Activated T-cell treated with anti-CD3 and anti-CD28 coated beads for 1 hour (primary cell): ENCODE results near the gene SKI.

Experiments
- DNase-seq: peaks from one replicate; pipeline ENCODE4 v3.0.0-alpha.2; 2020; ENCODE audit warnings: low read depth

The SKI gene

GRCh38 chr1:2228157-2228594 lies at the start of gene SKI:
Gene SKI, plus strand, starts transcription at chr1:2228319. Its CDS starts 448 bp downstream, at chr1:2228767.
- DNase-seq, result no peak

DNA sequence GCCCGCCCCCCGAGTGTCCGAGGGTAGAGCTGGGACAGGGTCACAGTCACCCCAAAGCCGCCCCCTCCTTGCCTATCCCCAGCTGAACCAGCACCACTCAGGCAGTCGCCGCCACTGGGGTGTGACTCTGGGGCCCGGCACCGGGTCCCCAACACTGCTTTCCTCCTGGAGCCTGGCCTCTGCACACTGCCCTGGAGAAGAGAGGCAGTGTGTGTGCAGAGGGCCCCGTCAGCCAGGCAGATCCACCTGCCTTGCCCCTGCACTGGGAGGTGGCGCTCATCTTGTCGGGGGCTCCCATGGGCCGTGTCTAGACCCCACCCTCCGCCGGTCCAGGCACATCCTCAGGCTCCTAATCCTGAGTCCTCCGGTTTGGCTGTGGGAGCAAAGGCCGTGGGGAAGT lies 49.2 kb upstream of the SKI start:
- no peak for DNase-seq

DNA sequence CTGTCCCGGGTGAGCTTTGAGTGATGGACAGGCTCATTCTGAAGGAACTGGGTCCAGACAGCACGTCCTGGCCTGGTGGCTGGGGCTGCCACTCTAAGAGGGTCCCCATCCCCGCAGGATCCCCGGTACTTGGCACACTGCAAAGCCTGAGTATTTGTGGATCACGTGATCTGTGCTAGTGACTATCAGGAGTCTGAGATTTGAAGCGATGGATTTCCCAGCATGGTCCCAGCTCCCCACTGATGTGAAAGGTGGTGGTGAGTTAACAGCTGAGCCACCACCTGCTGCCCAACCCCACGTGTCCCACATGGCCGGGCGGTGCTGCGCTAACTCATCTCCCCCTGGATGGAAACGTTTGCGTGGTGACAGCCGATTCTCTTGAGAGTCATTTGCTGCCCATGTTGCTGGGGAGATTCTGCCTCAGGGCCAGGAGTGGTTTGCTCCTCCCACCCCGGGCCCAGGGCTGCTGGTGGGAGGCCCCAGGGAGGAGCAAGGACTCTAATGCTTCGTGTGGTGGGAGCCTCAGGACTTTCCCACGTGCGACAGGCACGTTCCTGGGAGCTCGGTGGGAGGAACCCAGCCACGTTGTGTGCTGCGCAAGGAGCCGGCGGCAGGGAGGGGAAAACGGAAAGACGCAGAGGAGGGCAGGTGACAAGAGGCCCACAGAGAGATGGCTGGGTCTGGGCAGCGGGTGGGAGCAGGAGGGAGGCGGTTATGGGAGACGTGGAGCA lies 48.7 kb upstream of the SKI start:
- DNase-seq, result no peak

GRCh38 chr1:2180297-2181245 lies 47.5 kb upstream of the SKI start:
- DNase-seq, result no peak

DNA sequence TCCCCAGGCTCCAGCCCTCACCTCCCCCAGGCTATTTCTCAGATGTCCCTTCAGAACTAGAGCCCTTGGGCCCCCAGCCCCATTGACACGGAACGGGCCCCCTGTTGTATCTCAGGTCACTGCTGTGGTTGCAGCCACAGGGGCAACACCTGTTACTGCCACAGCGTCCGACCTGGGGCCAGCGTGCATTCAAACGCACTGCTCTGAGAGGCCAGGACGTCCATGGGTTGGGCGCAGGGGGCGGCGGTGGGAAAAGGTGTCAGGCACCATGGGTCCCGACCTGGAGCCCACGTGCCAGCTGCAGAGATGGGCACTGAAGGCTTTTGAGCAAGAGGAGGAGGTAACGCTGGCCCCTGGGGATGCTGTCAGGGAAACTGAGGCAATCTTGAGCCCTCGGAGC lies 46.8 kb upstream of the SKI start:
- DNase-seq, result no peak

DNA sequence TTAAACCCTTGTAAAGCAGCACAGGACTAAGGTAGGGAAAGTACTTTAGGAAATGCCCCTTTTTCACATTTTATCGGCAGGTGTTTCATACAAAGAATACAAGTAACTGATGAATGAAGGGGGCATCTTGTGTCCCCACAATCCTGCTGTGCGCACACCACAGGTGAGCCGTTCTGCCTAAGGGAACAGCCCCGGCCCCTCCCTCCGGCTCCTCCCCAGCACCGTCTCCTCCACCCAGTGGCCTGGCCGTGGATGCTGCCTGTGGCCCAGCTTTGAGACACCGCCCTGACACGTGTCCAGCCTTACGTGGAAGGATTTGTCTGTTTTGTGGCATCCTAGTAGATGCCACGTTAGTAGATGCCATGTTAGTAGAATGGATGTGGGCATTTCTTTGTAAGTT lies 46.4 kb upstream of the SKI start:
- no peak for DNase-seq

- no peak for DNase-seq
These were observed 45.7 kb upstream of the SKI start for GRCh38 chr1:2182376-2182775.

GRCh38 chr1:2183937-2184334 lies 44.2 kb upstream of the SKI start:
- no peak for DNase-seq

DNA sequence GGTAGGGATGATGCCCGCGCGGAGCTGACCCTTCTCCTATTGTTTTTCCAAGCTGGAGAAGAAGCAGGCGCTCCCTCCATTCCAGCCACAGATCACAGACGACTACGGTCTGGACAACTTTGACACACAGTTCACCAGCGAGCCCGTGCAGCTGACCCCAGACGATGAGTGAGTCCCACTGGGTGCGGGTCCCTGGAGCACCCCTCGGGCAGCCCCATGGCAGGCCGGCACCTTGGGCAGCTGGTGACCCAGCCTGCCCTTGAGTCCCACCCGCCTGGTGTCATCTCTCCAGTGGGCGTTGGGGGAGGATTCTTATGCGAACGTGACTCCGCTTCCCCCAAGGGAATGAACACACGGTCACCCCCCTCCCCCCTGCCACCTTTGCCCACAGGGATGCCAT lies 43.6 kb upstream of the SKI start:
- DNase-seq, result no peak

GRCh38 chr1:2184934-2185333 lies 43.2 kb upstream of the SKI start:
- no peak for DNase-seq

DNA sequence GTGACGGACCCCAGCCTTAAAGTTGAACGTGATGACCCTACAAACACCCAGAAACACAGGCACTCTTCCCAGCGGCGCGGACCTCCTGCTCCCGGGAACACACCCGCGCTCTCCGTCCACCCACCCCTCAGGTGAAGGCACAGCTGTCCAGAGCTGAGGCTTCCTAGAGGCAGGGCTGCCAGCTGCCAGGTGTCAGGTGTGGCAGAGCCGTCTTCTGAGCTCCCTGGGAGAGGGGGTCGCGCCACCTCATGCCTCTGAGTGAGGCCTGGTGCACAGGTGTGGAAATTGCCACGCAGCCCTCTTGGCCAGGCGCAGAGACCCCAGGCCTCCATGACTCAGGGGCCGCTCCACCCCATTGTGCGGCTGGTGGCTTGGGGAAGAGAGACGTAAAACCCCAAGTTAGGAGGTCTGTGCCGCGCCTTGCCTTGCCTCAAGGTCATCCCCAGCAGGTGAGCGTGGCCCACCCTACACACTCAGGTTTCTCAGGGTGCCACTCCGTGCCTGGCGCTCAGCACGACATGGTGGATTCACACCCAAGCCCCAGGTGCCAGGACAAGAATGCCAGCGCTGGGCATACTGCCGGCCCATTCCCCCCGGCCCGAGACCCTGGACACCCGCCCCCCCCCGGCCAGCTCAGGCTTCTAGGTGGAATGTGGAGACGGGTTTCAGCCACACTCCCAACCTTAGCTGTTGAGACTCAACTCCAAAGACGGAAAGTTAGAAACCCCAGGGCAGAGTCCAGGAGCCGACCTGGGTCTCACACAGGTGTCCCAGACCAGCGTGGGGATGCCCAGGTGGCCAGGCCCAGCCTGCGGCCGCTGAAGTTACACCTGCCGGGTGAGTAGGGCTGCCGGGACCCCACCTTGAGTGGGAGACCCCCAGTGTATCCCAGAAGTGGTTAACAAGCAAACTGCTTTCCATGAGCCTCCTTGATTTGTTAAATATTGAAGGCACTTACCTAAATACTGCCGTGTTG lies 42.0 kb upstream of the SKI start:
- DNase-seq, result no peak

DNA sequence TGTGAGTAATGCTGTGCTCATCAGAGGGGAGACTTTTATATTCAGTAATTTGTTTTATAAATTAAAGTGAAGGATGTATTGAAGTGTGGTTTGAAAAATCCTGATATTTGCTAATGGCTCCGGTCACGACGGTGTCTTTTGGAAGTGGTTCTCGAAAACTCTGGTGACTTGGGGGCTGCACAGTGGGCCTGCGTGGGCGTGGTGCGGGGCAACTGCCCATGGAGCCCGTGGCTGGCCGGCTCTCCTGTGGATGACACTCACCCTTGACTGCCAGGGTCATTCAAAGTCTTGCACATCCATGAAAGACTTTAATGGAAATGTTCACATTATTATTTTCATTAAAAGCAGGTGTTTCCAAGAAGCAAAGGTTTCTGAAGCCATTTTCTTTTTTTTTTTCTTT lies 41.2 kb upstream of the SKI start:
- DNase-seq, result no peak

GRCh38 chr1:2187619-2188018 lies 40.5 kb upstream of the SKI start:
- DNase-seq, result no peak

- no peak for DNase-seq
These were observed 39.8 kb upstream of the SKI start for GRCh38 chr1:2188336-2188735.

DNA sequence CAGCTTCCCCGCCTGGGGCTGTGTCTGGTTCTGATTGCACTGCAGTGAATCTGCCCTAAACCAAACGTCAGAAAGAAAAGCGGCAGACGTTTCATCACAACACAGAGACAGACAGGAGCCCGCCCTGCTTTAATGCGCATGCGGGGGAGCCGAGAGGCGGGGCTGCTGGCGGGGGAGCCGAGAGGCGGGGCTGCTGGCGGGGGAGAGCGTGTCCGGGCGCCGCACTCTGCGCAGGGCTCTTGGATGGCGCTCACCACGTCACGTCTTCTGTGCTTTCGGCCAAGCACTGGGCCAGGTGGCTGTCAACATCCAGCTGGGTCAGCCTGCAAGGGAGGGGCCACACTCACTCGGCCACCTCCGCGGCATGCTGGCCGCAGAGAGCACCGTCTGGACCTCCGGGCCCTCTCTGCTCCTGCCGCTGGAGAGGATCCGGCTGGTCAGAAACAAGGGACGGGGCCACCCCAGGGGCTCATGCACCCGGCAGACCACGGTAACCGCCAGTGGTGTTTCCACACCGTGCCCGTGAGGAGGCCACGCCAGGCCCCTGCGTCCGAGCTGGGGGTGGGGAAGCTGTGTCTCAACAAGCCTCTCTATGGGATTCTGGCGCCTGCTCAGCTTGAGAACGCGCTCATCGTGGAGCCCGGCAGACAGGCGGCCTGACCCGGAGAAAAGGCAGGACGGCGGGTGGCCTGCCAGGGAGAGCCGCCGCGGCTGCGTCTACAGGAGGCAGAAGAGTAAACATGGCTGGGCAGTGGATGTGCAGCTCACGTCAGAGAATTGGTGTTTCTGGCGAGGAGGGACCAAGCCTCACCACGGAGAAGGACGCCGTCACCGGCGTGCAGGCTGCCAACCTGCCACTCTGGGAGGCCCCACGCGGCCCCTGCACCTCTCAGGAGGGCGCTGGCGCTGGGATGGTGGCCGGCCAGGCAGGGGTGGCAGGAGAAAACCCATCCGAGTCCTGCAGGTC lies 38.4 kb upstream of the SKI start:
- DNase-seq, result peak; percentile 83

- DNase-seq, result no peak
These were observed 37.6 kb upstream of the SKI start for GRCh38 chr1:2190491-2190976.

DNA sequence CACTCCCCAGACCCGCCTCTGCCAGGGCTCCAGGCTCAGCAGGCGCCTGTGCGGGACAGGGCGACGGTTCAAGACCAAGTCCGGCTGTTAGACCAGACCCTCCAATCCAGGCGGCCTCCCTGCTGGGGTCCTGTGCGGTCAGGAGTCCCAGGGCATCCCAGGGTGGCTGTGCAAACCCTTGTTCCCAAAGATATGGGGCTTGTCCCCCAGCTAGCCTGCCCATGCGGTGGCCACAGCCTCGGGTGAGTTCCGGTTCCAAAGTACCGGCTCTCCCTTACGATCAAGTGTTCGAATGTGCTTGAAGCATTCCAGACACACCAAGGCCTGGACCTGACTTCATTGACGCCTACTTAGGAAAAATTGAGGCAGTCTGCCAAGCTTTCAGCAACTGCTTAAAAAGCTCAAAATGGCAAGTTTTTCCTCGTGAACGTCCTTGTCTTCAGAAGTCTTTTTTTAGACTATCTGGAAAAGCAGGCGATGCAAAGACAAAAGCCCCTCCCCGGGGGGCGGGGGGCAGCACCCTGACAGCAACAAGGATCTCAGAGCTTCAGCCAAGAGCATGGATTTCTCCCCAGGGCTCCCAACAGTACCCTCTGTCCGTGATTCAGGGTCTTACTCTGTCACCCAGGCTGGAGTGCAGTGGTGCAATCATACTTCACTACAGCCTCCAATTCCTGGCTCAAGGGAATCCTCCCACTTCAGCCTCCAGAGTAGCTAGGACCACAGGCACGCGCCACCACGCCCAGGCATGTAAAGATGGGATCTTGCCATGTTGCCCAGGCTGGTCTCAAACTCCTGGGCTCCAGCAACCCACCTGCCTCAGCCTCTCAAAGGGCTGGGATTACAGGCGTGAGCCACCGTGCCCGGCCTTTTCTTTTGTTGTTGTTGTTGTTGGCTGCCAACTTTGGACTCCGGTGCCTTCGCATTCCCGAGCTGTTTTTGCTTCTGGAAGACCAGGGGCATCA lies 35.8 kb upstream of the SKI start:
- DNase-seq, result no peak

DNA sequence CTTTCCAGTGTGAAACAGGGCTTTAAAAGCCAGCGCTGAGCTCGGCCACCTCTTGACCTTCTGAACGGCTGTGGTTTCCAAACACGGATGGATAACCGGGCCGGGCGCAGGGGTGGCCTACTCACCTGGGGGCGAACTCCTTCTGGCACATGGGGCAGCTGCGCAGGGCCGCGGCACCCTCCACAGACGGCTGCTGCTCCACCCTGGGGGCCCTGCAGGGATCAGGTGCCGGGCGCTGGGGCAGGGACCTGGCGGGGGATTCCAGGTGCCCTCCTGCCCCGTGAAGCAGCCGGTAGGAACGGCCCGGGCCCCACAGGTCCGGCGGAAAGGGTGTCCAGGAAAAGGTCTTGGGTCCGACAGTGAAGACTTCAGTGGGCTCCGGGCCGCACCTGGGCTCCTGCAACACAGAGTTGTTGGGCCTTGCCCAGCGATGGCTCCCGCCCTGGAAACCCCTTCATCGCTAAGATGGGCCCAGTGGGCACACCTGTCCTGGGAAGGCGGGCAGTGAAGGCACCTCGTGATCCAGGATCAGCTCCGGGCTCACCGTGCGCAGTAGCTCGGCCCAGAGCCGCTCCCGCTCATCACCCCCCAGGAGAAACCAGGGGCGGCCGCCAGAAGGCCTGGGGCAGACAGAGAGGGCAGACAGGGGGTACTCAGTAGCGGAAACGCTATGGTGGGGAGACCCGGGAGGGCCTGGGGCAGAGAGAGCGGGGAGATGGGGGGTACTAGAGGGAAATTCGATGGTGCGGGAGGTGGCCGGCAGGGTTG lies 34.4 kb upstream of the SKI start:
- no peak for DNase-seq
